ENCODE results near the gene SLC37A3. TPM values are rescaled to one million over a fixed set of nuclear protein-coding genes. Genes with fewer than 3 reads are reported as not detected.

SLC37A3 gene
- total RNA-seq, 4 donors from 2014 or later: 87.9 to 359 (median 148) TPM

- Histone ChIP-seq H3K36me3 (no peaks in the 10 kb centered on the region), H3K27ac (no peak overlapping the region), H3K27me3 (no peaks in the 10 kb centered on the region), H3K9me3 (no peaks in the 10 kb centered on the region), H3K4me1 (no peaks in the 10 kb centered on the region), H3K4me3 (no peak overlapping the region)
- DNase-seq: no peak
- intact Hi-C loops (cut with DNase I; ENCODE audit: low total_unique reads): no loop called here
- TF ChIP-seq, protein P1, sequence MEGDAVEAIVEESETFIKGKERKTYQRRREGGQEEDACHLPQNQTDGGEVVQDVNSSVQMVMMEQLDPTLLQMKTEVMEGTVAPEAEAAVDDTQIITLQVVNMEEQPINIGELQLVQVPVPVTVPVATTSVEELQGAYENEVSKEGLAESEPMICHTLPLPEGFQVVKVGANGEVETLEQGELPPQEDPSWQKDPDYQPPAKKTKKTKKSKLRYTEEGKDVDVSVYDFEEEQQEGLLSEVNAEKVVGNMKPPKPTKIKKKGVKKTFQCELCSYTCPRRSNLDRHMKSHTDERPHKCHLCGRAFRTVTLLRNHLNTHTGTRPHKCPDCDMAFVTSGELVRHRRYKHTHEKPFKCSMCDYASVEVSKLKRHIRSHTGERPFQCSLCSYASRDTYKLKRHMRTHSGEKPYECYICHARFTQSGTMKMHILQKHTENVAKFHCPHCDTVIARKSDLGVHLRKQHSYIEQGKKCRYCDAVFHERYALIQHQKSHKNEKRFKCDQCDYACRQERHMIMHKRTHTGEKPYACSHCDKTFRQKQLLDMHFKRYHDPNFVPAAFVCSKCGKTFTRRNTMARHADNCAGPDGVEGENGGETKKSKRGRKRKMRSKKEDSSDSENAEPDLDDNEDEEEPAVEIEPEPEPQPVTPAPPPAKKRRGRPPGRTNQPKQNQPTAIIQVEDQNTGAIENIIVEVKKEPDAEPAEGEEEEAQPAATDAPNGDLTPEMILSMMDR (IDR thresholded peaks at IDR 0.05): no peak
- no peak for TF ChIP-seq POLR2A (IDR thresholded peaks at IDR 0.05)
These were observed 23.0 kb downstream of the SLC37A3 start for GRCh38 chr7:140375323-140375722.

DNA sequence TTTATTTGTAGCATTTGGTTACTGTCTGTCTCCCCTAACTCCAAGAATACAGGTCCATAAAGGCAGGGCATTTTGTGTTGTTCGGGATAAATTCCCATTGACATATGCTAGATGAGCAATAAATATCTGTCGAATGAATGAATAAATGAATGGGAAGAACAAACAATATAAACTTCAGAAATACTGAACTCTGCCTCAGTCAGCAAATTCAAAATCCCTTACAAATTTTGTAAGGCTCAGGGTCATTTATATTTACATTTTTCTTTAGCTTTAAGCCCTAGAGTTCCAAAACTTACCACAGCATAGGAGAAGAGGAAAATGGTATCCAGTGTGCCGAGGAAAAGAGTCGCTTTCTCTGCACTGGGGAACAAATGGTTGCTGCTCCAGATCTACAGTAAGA lies 29.0 kb downstream of the SLC37A3 start:
- Histone ChIP-seq H3K27me3 (no peaks in the 10 kb centered on the region), H3K9me3 (no peaks in the 10 kb centered on the region), H3K4me3 (no peak overlapping the region), H3K27ac (no peak overlapping the region), H3K4me1 (no peaks in the 10 kb centered on the region), H3K36me3 (no peaks in the 10 kb centered on the region)
- TF ChIP-seq, protein P1 (IDR thresholded peaks at IDR 0.05): no peak
- TF ChIP-seq POLR2A (IDR thresholded peaks at IDR 0.05): no peak
- no peak for DNase-seq
- intact Hi-C loops (cut with DNase I; ENCODE audit: low total_unique reads): no loop called here

DNA sequence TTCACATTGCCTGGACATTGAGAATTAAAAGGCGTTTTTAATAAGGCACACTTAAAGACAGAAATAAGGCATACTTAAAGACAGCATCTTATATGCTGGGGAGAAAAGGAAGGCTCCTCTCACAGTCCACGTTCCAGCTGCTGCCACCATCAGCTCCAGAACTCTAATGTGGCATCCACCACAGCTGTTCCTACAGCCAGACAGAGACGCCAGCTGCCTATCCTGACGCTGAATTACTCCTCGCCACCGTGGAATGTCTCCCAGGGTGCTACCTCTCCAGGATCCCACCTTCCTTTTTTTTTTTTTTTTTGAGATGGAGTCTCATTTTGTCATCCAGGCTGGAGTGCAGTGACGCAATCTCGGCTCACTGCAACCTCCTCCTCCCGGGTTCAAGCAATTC lies 30.8 kb downstream of the SLC37A3 start:
- no peak for DNase-seq
- intact Hi-C loops (cut with DNase I; ENCODE audit: low total_unique reads): no loop called here
- TF ChIP-seq, protein P1 (IDR thresholded peaks at IDR 0.05): no peak
- no peak for TF ChIP-seq POLR2A (IDR thresholded peaks at IDR 0.05)
- H3K4me1 ChIP-seq: no peaks in the 10 kb centered on the region
- no peaks in the 10 kb centered on the region for H3K27me3 ChIP-seq
- no peaks in the 10 kb centered on the region for H3K9me3 ChIP-seq
- no peak overlapping the region for H3K4me3 ChIP-seq
- H3K27ac ChIP-seq: no peak overlapping the region
- H3K36me3 ChIP-seq: no peaks in the 10 kb centered on the region

DNA sequence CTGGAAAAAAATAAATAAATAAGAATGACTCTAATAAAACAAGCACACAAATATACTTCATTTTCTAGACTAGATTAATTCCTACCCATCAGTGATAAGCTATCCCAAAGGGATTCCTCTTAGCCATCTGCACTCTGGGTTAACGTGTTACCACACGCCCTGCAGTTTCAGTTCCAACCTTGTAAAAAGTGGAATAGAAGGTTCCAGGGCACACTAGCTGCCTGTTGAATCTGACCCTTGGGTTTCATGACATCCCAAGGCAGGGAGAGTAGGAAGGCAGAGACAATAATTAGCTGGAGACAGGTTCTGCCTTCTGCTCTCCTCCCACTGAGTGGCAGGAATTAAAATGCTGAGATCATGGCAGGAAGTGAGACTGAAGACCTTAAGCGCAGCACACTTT lies 33.5 kb downstream of the SLC37A3 start:
- no peak for DNase-seq
- TF ChIP-seq POLR2A (IDR thresholded peaks at IDR 0.05): no peak
- TF ChIP-seq, protein P1 (IDR thresholded peaks at IDR 0.05): no peak
- H3K36me3 ChIP-seq: no peaks in the 10 kb centered on the region
- no peak overlapping the region for H3K27ac ChIP-seq
- no peaks in the 10 kb centered on the region for H3K4me1 ChIP-seq
- no peaks in the 10 kb centered on the region for H3K9me3 ChIP-seq
- intact Hi-C loops (cut with DNase I; ENCODE audit: low total_unique reads): no loop called here
- H3K27me3 ChIP-seq: no peaks in the 10 kb centered on the region
- no peak overlapping the region for H3K4me3 ChIP-seq

DNA sequence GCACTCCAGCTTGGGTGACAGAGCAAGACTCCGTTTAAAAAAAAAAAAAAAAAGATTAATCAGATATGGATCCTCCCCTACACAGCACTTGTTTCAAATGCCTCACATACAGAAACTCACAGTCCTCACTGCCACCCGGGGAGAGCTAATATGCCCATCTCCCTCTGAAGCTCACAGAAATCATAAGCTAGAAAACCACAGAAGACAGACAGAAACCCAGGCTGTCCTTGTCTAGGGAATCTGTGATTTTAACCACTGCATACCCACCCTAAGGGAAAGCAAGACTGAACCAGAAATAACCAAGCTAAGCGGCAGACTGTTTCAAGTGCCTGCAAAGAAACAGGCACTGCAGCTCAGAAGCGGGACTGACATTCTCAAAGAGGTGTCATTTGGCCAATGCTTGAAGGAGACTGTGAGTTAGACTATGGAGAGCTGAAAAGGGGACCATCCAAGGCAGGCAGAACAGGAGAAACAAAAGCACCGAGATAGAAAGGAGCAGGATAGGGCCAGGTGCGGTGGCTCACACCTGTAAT lies 37.6 kb downstream of the SLC37A3 start:
- Histone ChIP-seq H3K9me3 (no peaks in the 10 kb centered on the region), H3K36me3 (no peaks in the 10 kb centered on the region), H3K27me3 (no peaks in the 10 kb centered on the region), H3K4me3 (no peak overlapping the region), H3K27ac (no peak overlapping the region), H3K4me1 (no peaks in the 10 kb centered on the region)
- TF ChIP-seq, protein P1 (IDR thresholded peaks at IDR 0.05): no peak
- no peak for TF ChIP-seq POLR2A (IDR thresholded peaks at IDR 0.05)
- intact Hi-C loops (cut with DNase I; ENCODE audit: low total_unique reads): no loop called here
- no peak for DNase-seq

Measured in uterus (tissue), 4 donors.